Fibroblast of villous mesenchyme (primary cell): ENCODE results near the gene DPF3. TPM values are rescaled to one million over a fixed set of nuclear protein-coding genes. Genes with fewer than 3 reads are reported as not detected.

Experiments used
- DNase-seq: peaks from one replicate; pipeline ENCODE4 v3.0.0-alpha.2; 2010; ENCODE audit warnings: low read depth
- H3K4me3 ChIP-seq: 2 replicates; pipeline ENCODE4 v1.5.1; 2011; ENCODE audit warnings: low read depth, mild to moderate bottlenecking, low read length
- total RNA-seq: library from RNA; depleted of rRNA; stranded (reverse); fragments of >200 nt; gene quantifications from 2 replicates; pipeline ENCODE4 v1.2.3, GENCODE V29; 2012
- TF ChIP-seq, protein P1 (sequence below): IDR thresholded peaks from 2 replicates; pipeline ENCODE4 v1.5.1; 2012; ENCODE audit warnings: low read depth, mild to moderate bottlenecking, low read length; ENCODE audit not compliant: insufficient read depth

Gene DPF3
- total RNA-seq, 1 donor, result 10.4 TPM

DNA sequence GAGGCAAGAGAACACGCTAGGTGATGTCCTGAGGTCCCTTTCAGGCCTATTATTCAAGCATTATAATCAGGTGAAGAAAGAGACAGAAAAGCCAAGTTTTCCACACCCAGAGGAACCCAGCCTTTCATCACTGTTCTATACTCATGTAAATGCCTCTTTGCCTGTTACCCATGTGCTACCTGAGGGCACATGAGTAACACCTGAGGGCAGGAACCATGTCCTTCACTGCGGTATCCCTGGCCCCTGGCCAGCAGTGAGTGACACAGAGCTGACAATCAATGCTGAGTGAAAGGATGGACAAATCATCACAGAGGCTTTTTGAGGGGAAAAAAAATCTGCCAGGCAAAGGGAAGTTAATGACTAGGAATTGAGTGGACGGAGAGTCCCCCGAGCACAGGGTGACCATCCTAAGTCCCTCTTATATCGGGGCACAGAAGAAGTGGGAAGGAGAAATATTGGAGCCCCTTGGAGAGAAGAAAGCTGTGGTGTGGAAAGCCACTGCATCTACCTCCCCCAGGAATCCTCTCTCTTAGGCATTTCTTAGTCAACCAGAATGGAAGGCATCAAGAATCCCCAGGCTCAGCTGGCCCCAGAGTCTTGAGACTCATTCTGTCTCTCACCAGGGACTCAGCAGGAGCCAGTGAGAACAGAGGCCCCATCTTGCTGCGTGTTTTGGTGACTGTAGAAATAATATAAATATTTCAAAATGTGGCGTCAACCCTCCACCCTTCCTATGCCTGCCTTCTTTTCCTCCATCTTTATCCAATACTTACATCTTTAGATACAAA lies 212.9 kb downstream of the DPF3 start:
- DNase-seq, result no peak
- H3K4me3 ChIP-seq, result no peak overlapping the region
- TF ChIP-seq, protein P1, sequence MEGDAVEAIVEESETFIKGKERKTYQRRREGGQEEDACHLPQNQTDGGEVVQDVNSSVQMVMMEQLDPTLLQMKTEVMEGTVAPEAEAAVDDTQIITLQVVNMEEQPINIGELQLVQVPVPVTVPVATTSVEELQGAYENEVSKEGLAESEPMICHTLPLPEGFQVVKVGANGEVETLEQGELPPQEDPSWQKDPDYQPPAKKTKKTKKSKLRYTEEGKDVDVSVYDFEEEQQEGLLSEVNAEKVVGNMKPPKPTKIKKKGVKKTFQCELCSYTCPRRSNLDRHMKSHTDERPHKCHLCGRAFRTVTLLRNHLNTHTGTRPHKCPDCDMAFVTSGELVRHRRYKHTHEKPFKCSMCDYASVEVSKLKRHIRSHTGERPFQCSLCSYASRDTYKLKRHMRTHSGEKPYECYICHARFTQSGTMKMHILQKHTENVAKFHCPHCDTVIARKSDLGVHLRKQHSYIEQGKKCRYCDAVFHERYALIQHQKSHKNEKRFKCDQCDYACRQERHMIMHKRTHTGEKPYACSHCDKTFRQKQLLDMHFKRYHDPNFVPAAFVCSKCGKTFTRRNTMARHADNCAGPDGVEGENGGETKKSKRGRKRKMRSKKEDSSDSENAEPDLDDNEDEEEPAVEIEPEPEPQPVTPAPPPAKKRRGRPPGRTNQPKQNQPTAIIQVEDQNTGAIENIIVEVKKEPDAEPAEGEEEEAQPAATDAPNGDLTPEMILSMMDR, result no peak

DNA sequence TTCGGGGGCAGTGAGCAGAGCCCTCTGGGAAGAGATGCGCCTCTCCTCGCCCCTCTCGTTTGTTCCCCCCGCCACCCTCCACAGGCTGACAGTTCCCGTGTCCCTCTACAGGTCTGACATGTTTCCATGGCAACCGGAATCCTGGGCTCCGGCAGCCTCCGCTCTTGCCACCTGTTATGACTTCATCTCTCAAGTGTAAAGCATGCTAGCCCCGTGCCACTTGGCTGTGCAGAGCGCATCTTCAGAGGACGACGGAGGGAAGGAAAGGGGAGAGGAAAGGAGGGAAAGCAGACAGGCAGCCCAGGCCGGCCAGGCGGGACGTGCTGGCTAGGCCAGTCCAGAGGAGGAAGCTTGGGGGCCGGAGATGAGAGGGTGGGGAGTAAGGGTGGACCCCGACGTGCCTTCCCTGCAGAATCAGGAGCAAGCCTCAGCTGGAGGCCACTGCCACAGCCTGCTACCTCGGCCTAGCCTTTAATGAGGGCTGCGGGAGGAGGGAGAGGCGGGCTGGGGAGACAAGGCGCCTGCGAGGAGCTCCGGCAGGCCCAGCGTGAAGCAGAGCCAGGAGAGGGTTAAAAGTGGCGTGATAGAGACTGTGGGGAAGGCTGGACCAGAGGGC lies 214.3 kb downstream of the DPF3 start:
- H3K4me3 ChIP-seq, result no peak overlapping the region
- TF ChIP-seq, protein P1, result no peak
- no peak for DNase-seq

DNA sequence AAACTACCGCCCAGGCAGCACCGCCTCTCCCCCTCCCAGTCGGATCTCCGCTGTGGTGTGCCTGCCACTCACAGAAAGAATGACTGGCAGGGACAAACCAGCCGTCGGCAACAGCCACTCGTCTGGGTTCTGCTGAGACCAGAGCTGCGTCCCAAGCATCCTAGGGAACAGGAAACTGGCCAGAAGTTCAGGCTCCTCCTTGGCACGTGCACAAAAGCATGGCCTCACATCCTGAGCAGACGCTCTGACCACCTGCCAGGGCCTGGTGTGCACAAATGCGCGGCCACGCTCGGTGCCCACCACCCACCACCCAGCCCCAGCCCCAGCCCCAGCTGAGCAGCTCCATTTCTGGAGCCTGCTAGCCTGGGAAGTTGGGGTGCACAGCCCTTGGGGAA lies 214.8 kb downstream of the DPF3 start:
- peak; percentile 27 for DNase-seq
- TF ChIP-seq, protein P1, result no peak
- no peak overlapping the region for H3K4me3 ChIP-seq

- no peak overlapping the region for H3K4me3 ChIP-seq
- TF ChIP-seq, protein P1, result no peak
- DNase-seq, result peak; percentile 58
Observed at GRCh38 chr14:72678356-72678755, 215.5 kb downstream of the DPF3 start.

GRCh38 chr14:72677664-72678063 lies 216.2 kb downstream of the DPF3 start:
- DNase-seq, result no peak
- TF ChIP-seq, protein P1, result no peak
- H3K4me3 ChIP-seq, result no peak overlapping the region

GRCh38 chr14:72675126-72675525 lies 218.8 kb downstream of the DPF3 start:
- DNase-seq, result no peak
- TF ChIP-seq, protein P1, result no peak
- H3K4me3 ChIP-seq, result no peak overlapping the region
